WTC11 (cell line): Measurements from ENCODE around the gene EXO5. TPM values are rescaled to one million over a fixed set of nuclear protein-coding genes. Genes with fewer than 3 reads are reported as not detected.

Source experiments
- total RNA-seq: library from RNA; stranded (reverse); gene quantifications from 3 replicates; pipeline ENCODE4 v1.2.3, GENCODE V29; 2021

The EXO5 gene
- total RNA-seq, 1 experiment from 2014 or later = 5.5 TPM

Other genes starting within 250 kb of the EXO5 start
- 4.2 to 5.5 TPM (median 4.7 TPM) in 3 replicates for gene COL9A2, start 191.5 kb upstream of the EXO5 start, total RNA-seq
- 4.9 to 5.7 TPM (median 5.7 TPM) in 3 replicates for gene SMAP2, start 135.0 kb upstream of the EXO5 start, total RNA-seq
- 6.8 to 8.2 TPM (median 7.1 TPM) in 3 replicates for gene ZFP69B, start 58.3 kb upstream of the EXO5 start, total RNA-seq
- 3.2 to 3.9 TPM (median 3.6 TPM) in 3 replicates for gene ZFP69, start 31.5 kb upstream of the EXO5 start, total RNA-seq
- gene ZNF684, start 22.9 kb downstream of the EXO5 start, total RNA-seq = 5.0 to 9.8 TPM (median 7.7 TPM) in 3 replicates
- gene RIMS3, start 156.9 kb downstream of the EXO5 start, total RNA-seq = 19.8 to 19.9 TPM (median 19.8 TPM) in 3 replicates
- 46.5 to 47.5 TPM (median 47.4 TPM) in 3 replicates for gene NFYC, start 182.9 kb downstream of the EXO5 start, total RNA-seq